HEK293 (cell line): Measurements from ENCODE around the gene NUDT13.

Experiments
- CTCF ChIP-seq: fragments of 450-650 bp; formaldehyde crosslinking; IDR thresholded peaks from 2 replicates; pipeline ENCODE4 v1.5.1; 2016; ENCODE audit warnings: missing biosample characterization, missing genetic modification characterization
- YY1 ChIP-seq: fragments of 450-650 bp; formaldehyde crosslinking; IDR thresholded peaks from 2 replicates; pipeline ENCODE4 v1.5.1; 2018; ENCODE audit warnings: missing biosample characterization, missing genetic modification characterization
- ZNF202 ChIP-seq: fragments of 450-650 bp; formaldehyde crosslinking; IDR thresholded peaks from 2 replicates; pipeline ENCODE4 v1.5.1; 2016; ENCODE audit warnings: missing biosample characterization, missing genetic modification characterization, borderline replicate concordance
- ZNF580 ChIP-seq: fragments of 450-650 bp; formaldehyde crosslinking; IDR thresholded peaks from 2 replicates; pipeline ENCODE4 v1.5.1; 2016; ENCODE audit warnings: missing biosample characterization, missing genetic modification characterization

GRCh38 chr10:73131301-73131700, 21.0 kb downstream of the NUDT13 start:
- TF ChIP-seq ZNF202 (tag by site-specific recombination), result no peak
- no peak for TF ChIP-seq CTCF (tag by site-specific recombination)
- TF ChIP-seq ZNF580 (tag by site-specific recombination), result no peak
- no peak for TF ChIP-seq YY1 (tag by site-specific recombination)
